ENCODE measurements around the gene CCL28.
"Not testable (repeated sequence)": the region's sequence is repeated elsewhere in the genome, so short reads cannot be mapped to it uniquely, and the experiment has no call there.

CCL28 gene, protein sequence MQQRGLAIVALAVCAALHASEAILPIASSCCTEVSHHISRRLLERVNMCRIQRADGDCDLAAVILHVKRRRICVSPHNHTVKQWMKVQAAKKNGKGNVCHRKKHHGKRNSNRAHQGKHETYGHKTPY

DNA sequence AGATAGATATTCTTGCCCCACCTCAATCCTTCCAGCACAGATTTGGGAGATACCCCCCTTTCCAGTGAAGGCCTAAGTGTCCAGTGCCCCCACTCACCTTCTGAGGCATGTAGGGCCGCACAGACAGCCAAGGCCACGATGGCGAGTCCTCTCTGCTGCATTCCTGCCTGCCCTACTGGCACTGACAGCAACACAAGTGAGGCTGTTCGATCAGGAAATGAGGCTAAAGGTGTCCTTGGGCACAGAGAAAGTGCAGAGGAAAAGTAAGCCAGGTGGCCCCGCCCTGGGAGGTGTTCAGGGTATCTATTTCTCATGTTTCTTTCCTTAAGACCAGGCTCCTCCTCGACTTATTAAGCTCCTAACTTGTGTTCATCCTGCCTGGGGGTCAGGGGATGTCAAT lies at the start of gene CCL28:
Gene CCL28, minus strand, starts transcription at position 236 of the 400 bp plus-strand sequence. Its CDS starts 75 bp downstream, at position 161.
- DNase-seq, result no peak

DNA sequence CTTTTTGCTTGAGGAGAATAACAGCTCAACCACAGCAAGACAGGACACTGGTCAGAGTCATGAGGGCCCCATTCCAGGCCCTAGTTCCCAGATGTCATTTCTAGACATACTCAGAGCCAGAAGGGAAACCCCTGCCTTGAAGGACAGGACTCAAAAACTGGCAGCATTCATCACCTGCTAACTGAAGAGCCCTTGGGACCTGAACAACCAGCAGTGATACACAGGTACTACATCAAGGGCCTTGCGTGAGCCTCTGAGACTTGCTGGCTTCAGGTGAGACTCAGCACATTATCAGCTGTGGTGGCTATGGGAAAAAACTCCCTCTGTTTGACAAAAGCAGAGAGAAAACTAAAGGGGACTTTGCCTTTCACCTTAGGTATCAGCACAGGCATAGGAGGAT lies 48.9 kb upstream of the CCL28 start:
- DNase-seq, result no peak

DNA sequence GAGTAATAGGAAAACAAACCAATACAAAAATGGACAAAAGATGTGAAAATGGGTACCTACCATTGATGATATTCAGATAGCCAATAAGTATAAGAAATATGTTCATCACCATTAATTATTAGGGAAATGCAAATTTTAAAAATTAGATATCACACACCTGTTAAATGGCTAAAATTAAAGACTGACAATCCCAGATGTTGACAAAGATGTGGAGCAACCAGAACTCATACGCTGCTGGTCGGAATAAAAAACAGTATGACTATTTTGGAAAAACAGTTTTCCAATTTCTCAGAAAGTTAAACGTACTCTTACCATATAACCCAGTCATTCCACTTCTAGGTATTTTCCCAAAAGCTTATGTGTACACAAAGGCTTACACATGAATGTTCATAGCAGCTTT lies 44.4 kb upstream of the CCL28 start:
- no peak for DNase-seq

DNA sequence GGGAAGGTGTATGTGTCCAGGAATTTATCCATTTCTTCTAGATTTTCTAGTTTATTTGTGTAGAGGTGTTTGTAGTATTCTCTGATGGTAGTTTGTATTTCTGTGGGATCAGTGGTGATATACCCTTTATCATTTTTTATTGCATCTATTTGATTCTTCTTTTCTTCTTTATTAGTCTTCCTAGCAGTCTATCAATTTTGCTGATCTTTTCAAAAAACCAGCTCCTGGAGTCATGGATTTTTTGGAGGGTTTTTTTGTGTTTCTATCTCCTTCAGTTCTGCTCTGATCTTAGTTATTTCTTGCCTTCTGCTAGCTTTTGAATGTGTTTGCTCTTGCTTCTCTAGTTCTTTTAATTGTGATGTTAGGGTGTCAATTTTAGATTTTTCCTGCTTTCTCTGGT lies 29.4 kb upstream of the CCL28 start:
- DNase-seq, result not testable (repeated sequence)

DNA sequence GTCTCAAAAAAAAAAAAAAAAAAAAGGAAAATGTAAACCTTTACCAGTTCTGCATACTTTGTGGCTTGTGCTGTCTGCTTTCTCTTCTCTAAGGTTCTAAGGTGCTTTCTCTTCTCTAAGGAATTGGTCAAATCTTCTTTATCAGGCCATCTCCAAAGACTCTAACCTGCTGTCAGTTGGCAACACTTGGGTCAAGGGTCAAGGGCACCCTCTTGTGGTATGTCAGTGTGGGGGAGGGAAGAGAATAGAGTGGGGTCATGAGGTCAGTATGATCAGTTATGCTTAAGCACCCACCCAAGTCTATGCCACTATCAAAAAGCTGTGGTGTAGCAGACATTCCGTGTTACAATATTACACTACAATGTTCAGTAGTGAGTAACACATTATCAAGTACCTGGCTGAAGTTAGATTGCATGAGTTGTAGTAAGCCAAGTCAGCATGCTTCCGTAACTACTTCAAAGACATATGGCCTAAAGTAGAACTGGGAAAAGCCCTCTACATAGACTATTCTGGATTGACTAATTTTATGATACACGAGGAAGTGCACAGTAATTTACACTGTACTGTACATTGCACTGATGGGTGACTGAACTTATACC lies 25.0 kb upstream of the CCL28 start:
- no peak for DNase-seq

DNA sequence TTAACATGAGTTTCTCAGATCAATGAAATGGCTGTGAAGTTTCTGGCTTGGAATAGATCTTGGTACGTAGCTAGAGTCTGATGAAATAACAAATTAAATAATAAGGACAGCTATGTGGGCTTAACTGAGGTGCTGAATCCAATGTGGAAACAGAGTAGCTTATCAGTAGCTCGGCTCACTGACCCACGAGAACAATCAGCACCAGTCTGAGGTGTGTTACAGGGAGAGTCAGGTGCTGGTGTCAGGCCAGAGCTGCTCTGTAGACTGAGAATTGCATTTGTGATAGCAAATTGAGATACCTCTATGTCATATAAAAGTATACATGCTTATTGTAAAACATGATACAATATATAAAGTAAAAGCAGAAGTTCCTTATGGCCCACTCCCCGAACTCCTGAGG lies 21.2 kb upstream of the CCL28 start:
- no peak for DNase-seq

DNA sequence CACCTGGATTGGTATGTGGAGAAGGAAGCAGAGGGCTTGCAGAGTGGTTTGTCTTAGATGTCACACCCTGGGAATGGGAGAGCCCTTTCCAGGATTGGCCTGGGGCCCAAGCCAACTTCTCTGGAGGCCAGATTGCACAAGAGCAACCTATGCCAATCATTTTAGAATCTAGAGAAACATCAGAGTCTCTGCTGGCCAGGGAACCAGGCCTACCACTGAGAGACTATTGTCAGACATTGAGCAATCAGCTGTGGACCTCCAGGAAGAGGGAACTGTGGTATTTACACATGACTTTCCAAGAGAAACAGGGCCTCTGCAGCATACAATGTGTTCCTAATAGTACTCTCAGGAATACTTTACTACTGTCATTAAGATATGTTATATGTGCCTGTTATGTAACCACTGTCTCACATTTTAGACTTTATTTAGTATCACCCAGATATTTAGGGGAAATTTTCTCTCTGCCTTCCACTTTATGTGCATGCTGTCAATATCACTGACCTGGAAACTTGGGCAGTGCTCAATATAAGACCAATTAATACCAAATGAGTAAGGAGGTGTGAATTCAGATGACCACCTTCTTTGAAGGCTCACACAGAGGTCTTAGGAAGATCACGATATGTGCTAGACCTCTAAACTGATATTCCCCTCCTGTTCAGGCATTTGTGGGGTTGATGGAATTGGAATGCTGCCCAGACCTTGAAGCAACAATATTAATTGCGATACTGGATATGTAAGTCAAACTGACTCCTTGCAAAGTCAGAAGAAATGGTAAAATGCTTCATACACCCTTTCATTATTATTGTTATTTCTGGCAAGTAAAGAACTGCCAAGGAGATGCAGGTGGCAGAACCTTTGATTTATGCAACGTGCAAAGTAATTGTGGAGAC lies 20.5 kb upstream of the CCL28 start:
- no peak for DNase-seq

DNA sequence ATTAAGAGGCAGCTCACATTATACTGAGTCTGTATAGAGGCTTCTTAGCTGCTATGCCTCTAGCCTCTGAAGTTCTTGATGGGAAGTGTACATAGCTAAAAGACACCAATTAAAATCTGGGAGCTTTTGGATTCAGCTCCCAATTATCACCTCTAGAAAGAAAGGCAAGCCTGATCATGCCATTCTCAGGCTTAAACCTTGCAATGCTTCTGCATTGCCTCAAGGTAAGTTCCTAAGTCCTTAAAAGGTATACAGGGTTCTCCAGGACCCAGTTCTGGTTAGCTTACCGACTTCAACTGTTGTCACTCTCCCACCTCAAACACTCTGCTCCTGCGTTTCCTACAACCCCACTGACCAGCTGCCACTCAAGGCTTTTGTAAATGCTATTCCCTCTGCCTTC lies 17.5 kb upstream of the CCL28 start:
- no peak for DNase-seq

DNA sequence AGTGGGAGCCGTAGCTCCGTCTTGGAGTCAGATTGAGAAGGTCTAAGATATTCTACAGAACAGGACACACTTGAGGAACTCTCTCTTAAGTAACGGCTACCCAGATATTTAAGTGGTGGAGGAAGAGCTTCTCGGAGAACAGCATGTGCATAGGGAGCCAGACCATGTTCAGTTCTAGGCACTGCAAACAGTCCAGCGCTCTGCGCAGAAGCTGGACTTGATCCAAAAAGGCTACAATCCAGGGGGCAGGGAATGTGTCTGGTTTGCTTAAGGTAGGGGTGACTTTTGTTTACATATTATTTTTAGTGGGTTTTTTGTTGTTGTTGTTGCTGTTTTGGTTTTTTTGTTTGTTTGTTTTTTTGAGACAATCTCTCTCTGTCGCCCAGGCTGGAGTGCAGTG lies 16.8 kb upstream of the CCL28 start:
- DNase-seq, result no peak

DNA sequence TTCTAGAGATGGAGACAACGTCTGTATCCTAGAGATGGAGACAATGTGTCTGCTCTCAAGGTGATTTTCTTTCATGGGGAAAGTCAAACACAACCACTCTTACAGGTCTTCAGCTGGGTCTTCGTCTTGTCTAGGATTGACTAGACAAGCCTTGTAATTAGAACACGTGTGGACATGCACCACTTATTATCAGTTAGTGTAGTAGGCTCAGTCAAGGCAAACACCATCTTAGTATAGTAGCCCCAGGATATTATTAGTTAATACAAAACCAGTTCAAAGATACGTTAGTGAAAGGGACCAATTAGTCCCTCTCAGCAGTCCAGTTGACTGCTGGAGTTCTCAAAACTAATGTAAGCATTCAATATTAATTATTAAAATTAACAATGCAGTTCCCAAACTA lies 15.1 kb upstream of the CCL28 start:
- DNase-seq, result no peak

DNA sequence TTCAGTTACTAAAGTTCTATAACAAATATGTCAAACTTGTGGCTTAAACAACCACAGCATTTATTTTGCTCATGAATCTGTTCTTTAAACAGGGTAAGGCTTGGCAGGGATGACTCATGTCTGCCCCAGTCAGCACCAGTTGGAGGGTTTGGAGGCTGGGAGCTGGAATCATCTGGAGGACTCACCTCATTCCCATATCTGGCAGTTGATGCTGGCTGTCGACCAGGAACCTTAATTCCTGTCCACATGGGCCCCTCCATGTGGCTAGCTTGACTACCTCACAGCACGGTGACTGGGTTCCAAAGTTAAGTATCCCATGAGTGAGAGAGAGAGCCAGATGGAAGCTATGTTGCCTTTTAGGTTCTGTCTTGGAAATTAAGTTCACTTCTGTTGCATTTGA lies 13.8 kb upstream of the CCL28 start:
- no peak for DNase-seq

DNA sequence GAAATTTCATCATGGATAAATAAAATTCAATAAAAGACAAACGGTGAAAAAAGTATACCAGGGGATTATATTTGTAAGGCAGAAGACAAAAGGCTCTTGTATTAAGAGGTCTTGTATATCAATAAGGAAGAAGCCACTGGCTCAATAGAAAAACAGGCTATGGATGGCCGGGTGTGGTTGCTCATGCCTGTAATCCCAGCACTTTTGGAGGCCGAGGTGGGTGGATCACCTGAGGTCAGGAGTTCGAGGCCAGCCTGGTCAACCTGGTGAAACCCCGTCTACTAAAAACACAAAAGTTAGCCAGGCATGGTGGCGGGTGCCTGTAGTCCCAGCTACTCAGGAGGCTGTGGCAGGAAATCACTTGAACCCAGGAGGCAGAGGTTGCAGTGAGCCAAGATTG lies 10.9 kb upstream of the CCL28 start:
- not testable (repeated sequence) for DNase-seq

DNA sequence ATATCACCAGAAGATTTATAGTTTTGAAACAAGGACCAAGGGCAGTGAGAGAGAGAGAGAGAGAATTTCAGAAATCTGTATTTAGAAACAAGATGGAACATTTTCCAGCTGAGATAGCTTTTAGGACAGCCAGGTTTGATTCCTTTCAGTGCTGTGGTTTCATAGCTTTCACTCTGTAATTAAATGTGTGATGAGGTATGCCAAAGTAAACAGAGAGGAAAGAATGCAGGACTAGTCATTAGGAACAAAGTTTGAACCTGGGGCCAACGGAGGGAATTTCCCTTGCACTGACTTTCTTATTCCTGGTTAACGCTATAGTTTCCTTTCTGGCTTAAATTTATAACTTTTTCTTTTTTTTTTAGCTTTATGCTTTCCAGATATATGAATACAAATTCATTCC lies 10.0 kb upstream of the CCL28 start:
- DNase-seq, result no peak

DNA sequence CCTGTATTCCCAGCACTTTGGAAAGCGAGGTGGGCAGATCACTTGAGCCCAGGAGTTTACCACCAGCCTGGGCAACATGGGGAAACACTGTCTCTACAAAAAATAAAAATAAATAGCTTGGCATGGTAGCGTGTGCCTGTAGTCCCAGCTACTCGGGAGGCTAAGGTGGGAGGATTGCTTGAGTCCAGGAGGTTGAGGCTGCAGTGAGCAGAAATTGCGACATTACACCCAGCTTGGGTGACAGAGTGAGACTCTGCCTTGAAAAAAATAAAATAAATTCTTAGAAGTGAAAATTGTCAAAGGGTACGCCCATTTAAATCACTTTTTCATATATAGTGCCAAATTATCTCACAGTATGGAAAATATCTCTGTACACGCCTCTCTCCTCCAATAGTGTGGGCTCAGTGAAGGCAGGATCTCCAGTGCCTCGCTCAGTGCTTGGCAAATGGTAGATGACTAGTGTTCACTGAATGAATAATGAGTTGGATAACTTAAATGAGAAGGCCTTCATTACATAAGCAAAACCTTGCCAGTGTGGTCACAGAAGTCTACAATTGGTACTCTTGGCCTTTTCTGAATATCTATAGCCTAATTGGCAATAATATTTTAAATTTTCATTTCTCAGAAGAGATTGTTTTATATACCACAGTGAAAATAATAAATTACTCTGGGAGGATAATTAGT lies 9.4 kb upstream of the CCL28 start:
- no peak for DNase-seq

DNA sequence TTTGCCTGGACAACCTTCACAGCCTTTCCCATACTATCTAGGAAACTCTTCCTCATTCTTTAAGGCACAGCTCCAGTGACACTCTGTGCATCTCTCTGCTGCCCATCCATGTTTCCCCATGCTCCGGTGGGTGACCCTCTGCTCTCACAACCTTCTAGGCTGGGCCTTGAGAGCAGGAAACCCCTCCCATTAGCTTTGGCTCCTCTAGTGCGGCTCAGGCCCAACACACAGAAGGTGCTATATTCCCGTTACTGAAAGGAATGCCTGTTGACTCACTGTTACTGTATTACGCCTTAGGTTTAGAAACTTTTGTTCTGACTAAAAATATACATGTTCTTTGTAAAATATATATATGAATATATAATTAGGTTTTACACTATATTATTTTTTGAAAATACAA lies 8.1 kb upstream of the CCL28 start:
- DNase-seq, result no peak

DNA sequence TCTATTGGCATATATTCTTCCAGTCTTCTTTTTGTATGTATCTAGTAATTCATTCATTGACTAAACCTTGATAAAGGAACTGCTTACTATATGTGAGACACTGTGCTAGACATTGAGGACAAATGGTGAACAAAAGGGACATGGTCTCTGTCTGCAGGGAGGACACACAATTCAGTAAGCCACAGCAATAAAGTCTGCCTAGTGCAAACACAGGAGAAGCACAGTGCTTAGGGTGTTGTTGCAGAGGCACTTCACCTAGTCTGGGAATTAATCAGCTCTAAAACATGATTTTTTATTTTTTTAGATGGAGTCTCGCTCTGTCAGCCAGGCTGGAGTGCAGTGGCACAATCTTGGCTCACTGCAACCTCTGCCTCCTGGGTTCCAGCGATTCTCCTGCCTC lies 6.4 kb upstream of the CCL28 start:
- no peak for DNase-seq

DNA sequence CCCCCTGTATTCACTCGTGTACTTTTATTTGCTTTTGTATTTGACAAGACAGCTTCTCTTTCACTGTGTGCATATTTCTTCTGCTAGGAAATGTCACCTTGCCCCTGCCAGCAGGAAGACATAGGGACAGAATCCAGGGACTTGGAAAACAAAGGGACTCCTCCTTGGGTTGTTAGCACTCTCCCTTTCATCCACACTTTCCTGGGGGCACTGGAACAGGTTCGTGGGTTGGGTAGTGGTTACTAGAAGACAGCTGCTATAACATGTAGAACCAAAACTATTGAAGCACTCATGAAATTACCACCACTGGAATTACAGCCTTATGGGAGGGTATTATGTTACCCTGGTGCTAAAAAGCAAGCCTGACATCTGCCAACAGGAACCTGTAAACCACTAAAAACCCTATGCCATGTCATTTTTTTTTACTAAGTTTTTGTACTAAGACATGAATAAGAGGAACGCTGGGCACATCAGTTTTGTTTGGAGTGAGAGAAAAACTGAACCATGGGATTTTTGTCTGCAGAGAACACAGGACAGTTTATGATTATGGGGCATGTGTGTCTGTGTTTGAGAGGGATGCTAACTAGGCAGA lies 4.7 kb upstream of the CCL28 start:
- DNase-seq, result no peak

DNA sequence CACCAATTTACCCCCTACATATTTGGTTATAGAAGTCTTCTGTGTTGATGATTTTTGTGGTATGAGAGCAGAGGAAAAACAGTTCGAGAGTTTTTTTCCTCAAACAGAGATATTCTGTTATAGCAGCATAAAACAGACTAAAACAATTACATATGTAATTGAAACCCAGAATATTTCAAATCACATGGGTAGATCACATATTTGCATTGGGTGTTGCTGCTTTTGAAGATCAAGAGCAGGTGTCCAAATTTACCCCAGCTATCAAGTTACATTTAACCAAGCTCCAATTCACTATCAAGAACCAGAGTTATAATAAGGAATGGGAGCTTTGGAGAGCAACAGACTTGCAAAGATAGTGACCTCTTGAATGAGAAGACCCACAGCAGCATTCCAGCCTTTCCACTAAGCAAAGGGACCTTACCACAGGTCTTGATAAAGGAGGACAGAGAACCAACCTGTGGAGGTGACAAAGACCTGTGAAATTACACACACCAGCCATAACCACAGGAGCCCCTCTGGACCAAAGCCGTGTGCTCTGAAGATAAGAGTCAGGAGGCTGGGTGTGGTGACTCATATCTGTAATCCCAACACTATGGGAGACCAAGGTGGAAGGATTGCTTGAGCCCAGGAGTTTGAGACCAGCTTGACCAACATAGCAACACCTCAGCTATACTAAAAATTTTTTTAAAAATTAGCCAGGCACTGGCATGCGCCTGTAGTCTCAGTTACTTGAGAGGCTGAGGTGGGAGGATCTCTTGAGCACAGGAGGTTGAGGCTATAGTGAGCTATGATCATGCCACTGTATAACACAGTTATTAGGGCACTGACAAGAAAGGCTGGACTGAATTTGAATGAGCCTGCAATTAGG lies 4.0 kb upstream of the CCL28 start:
- no peak for DNase-seq

DNA sequence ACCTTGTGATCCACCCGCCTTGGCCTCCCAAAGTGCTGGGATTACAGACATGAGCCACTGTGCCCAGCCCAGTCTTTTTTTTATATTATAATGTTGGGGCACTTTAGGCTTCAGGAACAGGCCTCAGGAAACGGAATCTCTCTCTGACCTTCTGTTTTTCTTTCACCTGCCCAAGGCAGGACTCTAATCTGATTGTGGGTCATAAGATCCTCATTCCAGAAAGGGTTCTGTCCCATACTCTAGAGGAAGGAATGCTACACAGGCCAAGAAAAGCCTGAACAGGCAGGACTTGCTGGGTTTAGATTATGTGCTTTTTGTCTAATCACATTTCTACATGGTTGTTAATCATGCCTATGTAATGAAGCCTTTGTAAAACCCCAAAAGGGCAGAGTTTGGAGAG lies 1.8 kb upstream of the CCL28 start:
- no peak for DNase-seq

DNA sequence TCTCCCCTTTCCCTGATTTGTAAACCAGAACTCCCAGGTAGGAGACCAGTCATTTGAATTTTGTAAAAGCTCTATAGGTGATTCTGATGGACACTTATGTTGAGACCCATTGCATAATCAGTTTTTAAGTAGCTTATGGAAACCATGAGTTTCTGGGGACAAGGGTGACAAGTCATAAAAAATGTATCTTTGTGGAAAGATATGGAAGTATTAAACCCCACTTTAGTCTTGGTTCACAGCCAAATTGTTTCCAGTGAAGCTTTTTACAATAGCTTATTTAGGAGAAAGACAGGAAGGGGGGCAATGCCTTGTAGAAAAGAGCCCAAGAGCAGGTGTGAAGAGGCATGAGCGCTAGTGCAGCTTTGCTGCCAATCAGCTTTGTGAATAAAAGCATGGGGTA lies 453 bp upstream of the CCL28 start:
- DNase-seq, result peak; percentile 90

DNA sequence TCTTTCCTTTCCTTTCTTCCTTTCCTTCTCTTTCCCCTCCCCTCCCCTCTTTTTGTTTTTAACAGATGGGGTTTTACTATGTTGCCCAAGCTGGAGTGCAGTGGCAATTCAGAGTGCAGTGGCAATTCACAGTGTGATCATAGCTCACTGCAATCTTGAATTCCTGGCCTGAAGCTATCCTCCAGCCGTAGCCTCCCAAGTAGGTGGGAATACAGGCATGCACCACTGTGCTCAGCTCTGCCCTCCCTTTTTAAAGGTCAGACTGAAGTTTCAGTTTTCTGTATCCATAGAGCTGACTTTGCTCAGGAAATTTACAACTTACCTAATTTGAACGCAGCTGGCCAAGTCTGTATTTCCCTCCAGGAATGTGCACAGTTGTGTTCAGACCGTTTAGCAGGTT lies 696 bp downstream of the CCL28 start:
- no peak for DNase-seq

DNA sequence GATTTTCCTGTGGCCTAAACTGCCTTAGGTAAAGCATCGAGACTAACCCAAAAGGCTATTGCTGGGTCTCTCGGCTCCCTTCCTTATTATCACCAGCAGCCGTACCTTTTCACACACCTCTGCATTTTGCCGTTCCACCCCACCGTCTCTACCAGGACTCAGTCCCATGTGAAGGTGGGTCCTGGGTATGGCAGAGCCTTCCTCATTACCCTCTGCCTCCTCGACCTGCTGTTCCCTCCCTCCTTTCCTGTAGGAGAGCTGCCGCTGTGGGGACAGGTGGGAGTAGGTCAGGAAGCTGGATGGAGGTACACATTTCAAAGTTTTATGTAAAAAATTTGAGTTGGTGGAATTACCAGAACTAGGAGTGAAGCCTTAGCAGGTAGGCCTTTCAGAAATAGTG lies 1.8 kb downstream of the CCL28 start:
- no peak for DNase-seq

Measured in NCI-H1105 (cell line).